GM20431 (cell line): ENCODE data around the gene ENTPD2.

Experiments
- in situ Hi-C: fragments of 300-500 bp; cut with MseI, MboI; formaldehyde crosslinking; loops from one replicate; pipeline ENCODE4 v1.15.0; 2020; ENCODE audit warnings: low sequenced_read_pairs; ENCODE audit not compliant: unreplicated experiment

Gene ENTPD2

GRCh38 chr9:137033481-137033880, 20.4 kb downstream of the ENTPD2 start:
- in situ Hi-C loops = loop anchor here (10.0 kb wide), 1 partner anchor 249 kb away; no protein-coding TSS in a partner anchor

GRCh38 chr9:137032858-137033257, 21.0 kb downstream of the ENTPD2 start:
- in situ Hi-C loops = loop anchor here (10.0 kb wide), 1 partner anchor 248 kb away; no protein-coding TSS in a partner anchor

DNA sequence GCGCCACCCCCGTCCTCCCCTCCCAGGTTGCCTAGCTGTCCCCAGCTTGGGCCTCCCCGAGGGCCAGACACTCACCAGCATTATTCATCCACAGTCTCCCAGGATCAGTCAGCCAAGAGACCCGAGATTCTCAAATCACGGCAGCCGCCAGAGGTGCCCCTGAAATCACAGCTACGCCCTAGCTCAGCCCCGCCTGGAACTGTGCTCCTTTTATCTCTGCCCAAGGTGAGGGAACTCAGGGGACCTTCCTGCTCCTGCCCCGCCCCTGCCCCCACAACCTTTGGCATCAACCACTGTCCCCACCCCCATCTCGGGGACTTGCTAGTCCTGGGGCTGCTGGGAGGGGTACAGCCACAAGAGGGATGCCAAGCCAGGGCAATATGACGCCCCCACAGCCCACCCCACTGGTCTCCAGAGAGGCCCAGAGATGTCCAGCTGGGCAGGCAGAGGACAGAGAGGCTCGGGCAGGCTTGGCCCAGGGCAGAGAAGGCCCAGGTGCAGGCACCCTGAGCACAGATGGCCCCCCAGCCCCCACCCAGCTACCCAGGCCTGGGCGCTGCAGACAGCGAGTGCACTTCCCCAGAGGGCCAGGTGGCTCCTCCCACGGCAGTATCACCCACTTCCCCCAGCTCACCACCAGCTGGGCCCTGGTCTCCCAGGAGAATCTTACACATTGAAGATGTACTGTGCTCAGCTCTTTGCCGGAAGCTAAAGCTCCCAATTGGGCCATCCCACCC, 21.8 kb downstream of the ENTPD2 start, which contains the start of gene FUT7:
TSS of gene FUT7 (minus strand) at position 185 of the 737 bp plus-strand sequence. CDS start at position 88, 97 bp downstream.
- in situ Hi-C loops = loop anchor here (10.0 kb wide), 1 partner anchor 247 kb away; no protein-coding TSS in a partner anchor

- in situ Hi-C loops = loop anchor here (10.0 kb wide), 1 partner anchor 246 kb away; no protein-coding TSS in a partner anchor
Measured at GRCh38 chr9:137030538-137031527, 23.0 kb downstream of the ENTPD2 start.

DNA sequence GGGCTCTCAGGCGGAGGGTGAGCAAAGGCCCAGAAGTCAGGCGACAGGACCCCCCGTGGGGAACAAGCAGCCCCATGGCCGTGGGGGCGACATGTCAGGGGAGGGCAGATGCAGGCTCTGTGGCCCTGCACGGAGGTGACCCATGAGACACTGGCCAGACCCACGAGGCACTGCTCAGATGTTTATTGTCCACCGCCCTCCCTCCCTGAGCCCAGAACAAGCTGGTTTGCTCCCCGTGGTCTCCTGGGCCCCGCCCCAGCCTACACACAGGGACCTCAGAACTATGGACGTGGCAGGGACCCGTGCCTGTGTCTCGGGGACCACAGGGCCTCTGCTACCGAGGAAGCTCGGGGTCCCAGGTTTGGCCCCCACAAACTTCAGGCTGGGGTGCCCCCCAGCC, 23.9 kb downstream of the ENTPD2 start:
- in situ Hi-C loops = loop anchor here (10.0 kb wide), 1 partner anchor 245 kb away; no protein-coding TSS in a partner anchor

DNA sequence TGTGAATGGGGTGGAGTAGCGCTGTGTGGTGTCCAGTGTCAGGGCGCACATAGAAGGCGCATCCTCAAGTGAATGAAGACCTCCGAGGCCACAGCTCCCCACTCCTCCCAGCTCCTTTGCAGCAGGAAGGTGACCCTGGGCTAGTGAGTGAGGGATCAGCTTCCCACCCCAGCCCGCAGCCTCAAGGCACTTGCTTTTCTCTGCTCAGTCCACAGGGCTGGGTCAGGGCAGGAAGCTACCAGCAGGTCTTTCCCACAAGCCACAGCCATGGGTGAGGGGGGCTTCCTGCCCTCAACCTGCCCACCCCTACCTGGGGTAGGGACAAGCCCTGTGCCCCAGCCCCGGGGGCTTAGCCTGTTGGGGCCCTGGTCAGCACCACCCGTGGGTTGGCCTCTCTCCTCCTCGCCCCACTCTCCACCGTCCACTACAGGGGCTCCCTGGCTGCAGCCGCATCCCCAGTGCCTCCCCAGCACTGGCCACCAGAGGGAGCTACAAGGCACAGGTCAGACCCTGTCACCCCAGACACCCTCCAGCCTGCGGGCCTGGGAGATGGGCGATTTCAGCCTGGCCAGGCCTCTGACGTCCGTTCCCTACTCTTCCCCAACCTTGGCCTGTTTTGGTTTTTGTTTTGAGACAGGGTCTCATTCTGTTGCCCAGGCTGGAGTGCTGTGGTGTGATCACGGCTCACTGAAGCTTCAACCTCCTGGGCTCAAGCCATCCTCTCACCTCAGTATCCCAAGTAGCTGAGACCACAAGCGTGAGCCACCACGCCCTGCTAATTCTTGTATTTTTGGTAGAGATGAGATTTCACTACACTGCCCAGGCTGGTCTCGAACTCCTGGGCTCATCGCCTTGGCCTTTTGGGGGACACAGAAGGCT, 24.6 kb downstream of the ENTPD2 start:
- in situ Hi-C loops = no loop called here

DNA sequence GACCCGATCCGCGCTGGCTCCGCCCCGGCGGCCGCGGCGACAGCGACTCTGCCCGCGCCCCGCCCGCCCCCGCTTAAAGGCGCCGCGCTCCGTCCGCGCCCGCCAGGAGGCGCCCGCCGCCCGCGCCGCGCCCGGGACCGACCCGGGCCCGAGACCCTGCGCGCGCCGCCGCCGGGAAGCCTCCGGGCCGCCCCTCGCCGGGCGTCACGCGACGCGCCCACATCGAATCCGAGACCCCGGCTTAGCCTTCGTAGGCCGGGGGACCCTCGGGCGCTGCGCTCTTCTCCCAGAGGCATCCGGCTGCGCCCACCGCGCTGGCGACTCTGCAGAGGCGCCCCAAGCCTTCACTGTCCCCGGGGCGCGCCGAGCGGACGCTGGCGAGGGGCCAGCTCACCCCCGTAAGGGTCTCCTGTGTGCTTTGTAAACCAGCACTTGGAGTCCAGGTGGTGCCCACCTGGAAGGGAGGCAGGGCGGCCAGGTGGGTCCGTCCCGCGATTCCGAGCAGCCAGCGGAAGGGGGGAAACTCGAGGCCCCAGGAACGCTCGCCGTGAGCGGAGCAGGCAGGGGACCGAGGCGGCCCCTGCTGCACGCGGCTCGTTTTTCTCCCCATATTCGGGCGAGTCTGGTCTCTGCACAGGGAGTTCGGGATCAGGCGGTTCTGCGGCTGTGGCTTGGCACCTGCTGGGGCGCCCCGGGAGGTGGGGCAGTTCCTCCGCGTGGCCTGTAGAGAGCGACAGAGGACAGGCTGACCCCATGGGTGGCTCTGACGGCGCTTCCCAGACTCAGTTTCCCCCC, 25.4 kb downstream of the ENTPD2 start:
- in situ Hi-C loops = no loop called here

DNA sequence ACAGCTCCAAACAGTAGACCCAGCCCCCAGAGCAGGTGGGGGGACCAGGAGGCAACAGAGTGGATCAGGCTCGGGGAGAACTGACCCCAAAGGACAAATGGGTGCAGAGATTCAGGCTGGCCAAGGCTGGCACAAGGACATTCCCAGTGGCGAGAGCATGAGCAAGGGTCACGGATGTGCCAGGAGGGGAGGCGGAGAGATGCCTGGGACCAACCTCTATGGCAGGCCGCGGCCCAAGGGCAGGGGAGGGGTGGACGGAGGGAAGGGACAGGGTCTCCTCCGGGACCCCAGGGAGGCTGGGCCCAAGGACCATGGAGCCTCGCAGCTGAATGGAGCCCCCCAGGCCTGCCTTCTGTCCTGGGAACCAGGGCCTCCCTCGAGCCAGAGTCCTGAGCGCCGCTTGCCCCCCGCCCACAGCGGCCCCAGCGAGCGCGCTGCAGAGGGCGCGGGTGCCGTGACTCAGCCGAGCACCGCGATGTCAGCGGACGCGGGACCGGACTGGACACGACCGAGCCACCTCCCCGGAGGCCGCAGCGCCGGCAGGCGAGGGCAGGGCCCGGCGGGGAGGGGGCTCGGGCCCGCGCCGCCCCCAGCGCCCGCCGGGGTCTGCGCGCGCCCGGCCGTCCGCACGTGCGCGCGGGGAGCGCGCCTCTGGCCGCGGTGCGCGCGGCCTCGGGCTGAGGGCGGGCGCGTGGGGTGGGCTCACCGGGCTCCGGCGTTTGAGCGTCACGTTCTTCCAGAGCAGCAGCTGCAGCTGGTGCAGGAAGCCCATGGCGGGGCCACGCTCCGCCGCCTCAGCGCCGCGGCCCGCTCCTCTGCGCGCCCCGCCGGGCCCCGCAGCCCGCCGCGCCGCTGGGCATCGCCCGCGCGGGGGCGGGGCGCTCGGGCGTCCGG, 26.2 kb downstream of the ENTPD2 start, which contains the start of gene ABCA2:
TSS of gene ABCA2 (minus strand) at position 869 of the 894 bp plus-strand sequence. CDS start at position 772, 97 bp downstream.
- in situ Hi-C loops = no loop called here

GRCh38 chr9:137026828-137027227, 27.0 kb downstream of the ENTPD2 start:
- in situ Hi-C loops = no loop called here

DNA sequence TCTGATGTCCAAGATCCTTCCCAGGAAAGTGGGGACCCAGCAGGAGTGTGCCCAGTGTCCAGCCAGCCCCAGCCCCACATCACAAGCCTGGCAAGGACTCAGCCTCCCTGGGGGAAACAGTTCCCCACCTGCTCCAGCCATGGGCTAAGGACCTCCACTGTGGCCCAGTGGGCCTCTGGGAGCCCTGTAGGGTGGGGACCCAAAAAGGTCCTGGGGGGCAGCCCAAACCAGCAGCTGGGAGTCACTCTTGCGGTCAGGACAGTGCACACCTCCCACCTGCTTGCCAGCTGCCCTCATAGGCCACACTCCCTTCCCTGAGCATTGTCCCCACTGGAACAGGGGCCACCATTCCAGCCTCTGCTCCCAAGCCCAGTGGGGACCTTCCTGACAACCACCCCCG, 27.5 kb downstream of the ENTPD2 start:
- in situ Hi-C loops = no loop called here

DNA sequence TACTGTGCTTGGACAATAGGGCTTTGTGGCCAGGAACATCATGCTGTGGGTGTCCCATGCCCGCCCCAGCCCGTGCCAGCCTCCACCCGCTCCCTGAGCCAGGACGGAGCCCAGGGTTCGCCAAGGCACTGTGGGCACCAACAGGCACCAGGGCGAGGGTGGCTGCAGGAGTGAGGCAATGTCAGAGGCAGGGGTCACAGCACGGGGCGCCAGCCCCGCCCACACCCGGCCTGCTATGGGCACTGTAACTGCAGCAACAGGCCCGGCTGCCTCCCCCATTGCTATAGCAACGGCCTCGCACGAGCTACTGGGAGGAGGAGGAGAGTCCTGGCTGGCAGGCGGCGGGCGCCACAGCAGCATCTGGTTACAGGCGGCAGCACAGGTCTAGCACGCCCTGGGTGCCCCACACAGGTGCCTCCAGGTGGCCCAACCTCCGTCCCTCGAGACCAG, 28.3 kb downstream of the ENTPD2 start:
- in situ Hi-C loops = no loop called here

- in situ Hi-C loops = no loop called here
Measured at GRCh38 chr9:137023583-137023991, 30.3 kb downstream of the ENTPD2 start.

DNA sequence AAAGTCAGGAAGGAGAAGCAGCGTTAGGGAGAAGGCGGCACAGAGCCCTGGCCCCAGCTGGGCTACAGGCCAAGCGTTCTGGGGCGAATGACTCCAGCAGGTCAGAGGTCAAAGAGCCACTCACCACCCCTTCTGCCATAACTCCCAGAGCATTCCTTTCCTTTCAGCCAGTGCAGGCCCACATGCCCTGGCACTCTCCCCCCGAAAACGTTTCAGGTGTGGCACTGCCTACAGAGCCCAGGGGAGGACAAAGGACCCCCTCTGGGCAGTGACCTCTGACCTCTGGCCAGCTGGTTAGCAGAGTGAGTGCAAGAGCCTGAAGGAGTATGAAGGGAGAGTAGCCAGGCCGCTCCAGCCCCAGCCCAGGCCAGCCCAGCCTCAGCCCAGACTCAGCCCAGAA, 30.7 kb downstream of the ENTPD2 start:
- in situ Hi-C loops = no loop called here

- in situ Hi-C loops = no loop called here
Measured at GRCh38 chr9:137022662-137023008, 31.2 kb downstream of the ENTPD2 start.

- in situ Hi-C loops = no loop called here
Measured at GRCh38 chr9:137021979-137022661, 31.7 kb downstream of the ENTPD2 start.

GRCh38 chr9:137021568-137021978, 32.3 kb downstream of the ENTPD2 start:
- in situ Hi-C loops = no loop called here
